HEK293 (cell line): ENCODE data around the gene NCKAP1.

Experiments used
- KLF1 ChIP-seq: fragments of 450-650 bp; formaldehyde crosslinking; IDR thresholded peaks from 2 replicates; pipeline ENCODE4 v1.5.1; 2016; ENCODE audit warnings: missing biosample characterization, missing genetic modification characterization
- MEIS1 ChIP-seq: sonication (generic); formaldehyde crosslinking; IDR thresholded peaks from 2 replicates; pipeline ENCODE4 v1.8.1; 2022; ENCODE audit warnings: missing genetic modification reagents, mild to moderate bottlenecking, borderline replicate concordance
- SCRT1 ChIP-seq: fragments of 450-650 bp; formaldehyde crosslinking; IDR thresholded peaks from 2 replicates; pipeline ENCODE4 v1.5.1; 2016; ENCODE audit warnings: missing biosample characterization, missing genetic modification characterization, borderline replicate concordance
- SP2 ChIP-seq: fragments of 450-650 bp; formaldehyde crosslinking; IDR thresholded peaks from 2 replicates; pipeline ENCODE4 v1.5.1; 2016; ENCODE audit warnings: missing biosample characterization, missing genetic modification characterization
- TCF7L2 ChIP-seq: IDR thresholded peaks from 2 replicates; pipeline ENCODE4 v1.6.1; 2011; ENCODE audit warnings: low read depth, mild to moderate bottlenecking, inconsistent platforms, low read length, moderate library complexity, borderline replicate concordance
- ZBTB7A ChIP-seq: fragments of 450-650 bp; formaldehyde crosslinking; IDR thresholded peaks from 2 replicates; pipeline ENCODE4 v1.5.1; 2016; ENCODE audit warnings: low read depth, missing biosample characterization, missing genetic modification characterization
- ZFP3 ChIP-seq: fragments of 450-650 bp; formaldehyde crosslinking; IDR thresholded peaks from 2 replicates; pipeline ENCODE4 v1.5.1; 2016; ENCODE audit warnings: low read depth, missing biosample characterization, missing genetic modification characterization
- ZNF324 ChIP-seq: fragments of 450-650 bp; formaldehyde crosslinking; IDR thresholded peaks from 2 replicates; pipeline ENCODE4 v1.5.1; 2016; ENCODE audit warnings: missing biosample characterization, missing genetic modification characterization
- ZNF585B ChIP-seq: fragments of 450-650 bp; formaldehyde crosslinking; IDR thresholded peaks from 2 replicates; pipeline ENCODE4 v1.5.1; 2016; ENCODE audit warnings: missing biosample characterization, missing genetic modification characterization
- ZNF843 ChIP-seq: fragments of 450-650 bp; formaldehyde crosslinking; IDR thresholded peaks from 2 replicates; pipeline ENCODE4 v1.5.1; 2016; ENCODE audit warnings: missing biosample characterization, missing genetic modification characterization
- TF ChIP-seq, protein P1 (sequence below): fragments of 450-650 bp; formaldehyde crosslinking; IDR thresholded peaks from 2 replicates; pipeline ENCODE4 v1.5.1; 2016; ENCODE audit warnings: missing biosample characterization, missing genetic modification characterization
- TF ChIP-seq, protein P2 (sequence below): fragments of 450-650 bp; formaldehyde crosslinking; IDR thresholded peaks from 2 replicates; pipeline ENCODE4 v1.5.1; 2016; ENCODE audit warnings: missing biosample characterization, missing genetic modification characterization, low read depth

DNA sequence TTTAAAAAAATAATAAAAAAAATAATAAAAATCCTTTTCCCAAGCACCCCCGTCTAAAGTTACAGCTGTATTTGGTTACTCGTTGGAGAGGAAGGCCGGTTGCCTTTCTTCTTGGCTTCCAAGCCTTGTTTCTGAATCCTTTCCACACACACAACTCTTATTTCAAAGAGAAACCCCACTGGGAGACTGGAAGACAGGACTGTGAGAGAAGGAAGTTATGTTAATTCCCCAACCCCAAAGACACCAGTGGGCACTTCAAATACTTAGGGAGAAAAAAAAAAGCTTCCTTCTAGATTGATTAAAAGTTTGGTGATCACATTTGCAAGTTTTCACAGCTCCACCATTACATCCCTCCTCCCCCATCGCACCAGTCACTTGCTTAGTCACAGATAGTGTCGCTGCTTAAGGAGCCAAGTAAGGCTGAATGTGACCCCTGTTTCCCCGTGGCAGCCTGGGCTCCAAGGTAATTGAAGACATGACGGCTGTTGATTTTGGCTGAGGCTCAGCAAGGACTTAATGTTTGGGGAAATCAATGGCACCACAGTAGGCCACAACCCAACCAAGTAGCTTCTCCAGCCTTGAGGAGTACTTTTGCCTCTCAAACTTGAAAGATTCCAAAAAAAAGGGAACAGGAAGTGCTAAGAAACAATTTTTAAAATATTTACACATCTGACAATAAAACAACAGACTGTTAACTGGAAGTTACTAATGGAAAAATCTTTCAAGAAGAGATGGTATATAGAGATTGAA is 131.0 kb downstream of the NCKAP1 start:
- TF ChIP-seq ZNF843 (no peak), ZBTB7A (tag by site-specific recombination) (no peak), ZFP3 (tag by site-specific recombination) (no peak), SP2 (tag by site-specific recombination) (no peak), TCF7L2 (no peak), ZNF585B (tag by site-specific recombination) (no peak), KLF1 (no peak), ZNF324 (tag by site-specific recombination) (no peak), SCRT1 (tag by site-specific recombination) (no peak), MEIS1 (CRISPR knock-in tag) (no peak)
- TF ChIP-seq, protein P1, sequence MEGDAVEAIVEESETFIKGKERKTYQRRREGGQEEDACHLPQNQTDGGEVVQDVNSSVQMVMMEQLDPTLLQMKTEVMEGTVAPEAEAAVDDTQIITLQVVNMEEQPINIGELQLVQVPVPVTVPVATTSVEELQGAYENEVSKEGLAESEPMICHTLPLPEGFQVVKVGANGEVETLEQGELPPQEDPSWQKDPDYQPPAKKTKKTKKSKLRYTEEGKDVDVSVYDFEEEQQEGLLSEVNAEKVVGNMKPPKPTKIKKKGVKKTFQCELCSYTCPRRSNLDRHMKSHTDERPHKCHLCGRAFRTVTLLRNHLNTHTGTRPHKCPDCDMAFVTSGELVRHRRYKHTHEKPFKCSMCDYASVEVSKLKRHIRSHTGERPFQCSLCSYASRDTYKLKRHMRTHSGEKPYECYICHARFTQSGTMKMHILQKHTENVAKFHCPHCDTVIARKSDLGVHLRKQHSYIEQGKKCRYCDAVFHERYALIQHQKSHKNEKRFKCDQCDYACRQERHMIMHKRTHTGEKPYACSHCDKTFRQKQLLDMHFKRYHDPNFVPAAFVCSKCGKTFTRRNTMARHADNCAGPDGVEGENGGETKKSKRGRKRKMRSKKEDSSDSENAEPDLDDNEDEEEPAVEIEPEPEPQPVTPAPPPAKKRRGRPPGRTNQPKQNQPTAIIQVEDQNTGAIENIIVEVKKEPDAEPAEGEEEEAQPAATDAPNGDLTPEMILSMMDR = no peak
- TF ChIP-seq, protein P2, sequence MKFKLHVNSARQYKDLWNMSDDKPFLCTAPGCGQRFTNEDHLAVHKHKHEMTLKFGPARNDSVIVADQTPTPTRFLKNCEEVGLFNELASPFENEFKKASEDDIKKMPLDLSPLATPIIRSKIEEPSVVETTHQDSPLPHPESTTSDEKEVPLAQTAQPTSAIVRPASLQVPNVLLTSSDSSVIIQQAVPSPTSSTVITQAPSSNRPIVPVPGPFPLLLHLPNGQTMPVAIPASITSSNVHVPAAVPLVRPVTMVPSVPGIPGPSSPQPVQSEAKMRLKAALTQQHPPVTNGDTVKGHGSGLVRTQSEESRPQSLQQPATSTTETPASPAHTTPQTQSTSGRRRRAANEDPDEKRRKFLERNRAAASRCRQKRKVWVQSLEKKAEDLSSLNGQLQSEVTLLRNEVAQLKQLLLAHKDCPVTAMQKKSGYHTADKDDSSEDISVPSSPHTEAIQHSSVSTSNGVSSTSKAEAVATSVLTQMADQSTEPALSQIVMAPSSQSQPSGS = no peak
